CD4-positive, alpha-beta T cell treated with Interleukin-4 for 4 hours (primary cell): ENCODE results near the gene SPATC1L.

Source experiments
- DNase-seq: peaks from one replicate; pipeline ENCODE4 v3.0.0-alpha.2; 2020

SPATC1L gene

DNA sequence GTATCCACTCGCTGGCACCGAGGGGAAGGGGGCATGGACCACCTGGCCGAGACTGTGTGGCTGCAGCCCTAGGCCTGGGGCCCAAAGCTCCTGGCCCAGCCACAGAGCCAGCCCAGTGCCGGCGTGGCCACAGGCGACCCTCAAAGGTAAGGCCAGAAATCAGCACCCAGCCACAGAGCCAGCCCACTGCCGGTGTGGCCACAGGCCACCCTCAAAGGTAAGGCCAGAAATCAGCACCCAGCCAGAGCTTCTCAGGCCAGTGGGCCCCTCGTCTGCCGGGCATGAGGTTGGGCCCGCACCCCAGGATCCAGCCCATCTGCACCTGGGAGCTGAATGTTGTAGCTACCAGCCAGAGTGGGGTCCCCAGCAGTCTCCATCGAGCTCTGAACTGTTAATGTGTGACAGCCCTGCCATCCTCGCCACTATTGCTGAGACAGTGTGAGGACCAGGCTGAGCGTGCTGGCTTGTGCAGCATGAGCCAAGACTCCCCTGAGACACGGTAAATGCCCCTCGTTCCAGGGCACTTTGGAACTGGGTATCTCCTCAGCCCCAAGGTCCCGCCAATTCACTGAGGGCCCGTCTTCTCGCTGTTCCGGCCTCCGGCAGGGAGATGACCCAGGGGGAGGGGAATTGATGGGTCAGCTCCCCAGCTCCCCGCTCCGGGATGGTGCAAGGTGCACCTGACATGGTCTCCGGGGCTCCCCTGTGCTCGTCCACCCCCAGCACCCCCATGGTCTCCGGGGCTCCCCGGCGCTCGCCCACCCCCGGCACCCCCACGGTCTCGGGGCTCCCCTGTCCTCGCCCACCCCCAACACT is 24.2 kb downstream of the SPATC1L start:
- DNase-seq: no peak

DNA sequence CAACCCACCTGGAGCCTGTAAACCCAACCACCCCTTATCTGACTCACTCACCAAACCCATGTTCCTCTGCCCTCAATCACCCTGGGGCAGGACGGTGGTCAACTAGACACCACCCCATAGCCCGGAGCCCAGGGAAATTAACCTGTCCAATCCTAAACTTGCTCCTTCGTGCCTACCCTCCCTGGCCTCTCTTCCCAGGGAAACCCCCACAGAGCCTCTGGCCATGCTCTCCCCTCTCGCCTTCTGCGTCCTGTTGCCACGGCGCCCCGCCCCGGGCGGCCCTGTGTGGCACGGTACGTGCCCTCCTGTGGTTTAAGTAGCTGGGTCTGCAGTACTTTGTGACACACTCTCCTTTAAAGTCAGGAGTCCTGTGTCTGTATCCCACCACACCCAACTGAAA is 24.9 kb downstream of the SPATC1L start:
- no peak for DNase-seq

DNA sequence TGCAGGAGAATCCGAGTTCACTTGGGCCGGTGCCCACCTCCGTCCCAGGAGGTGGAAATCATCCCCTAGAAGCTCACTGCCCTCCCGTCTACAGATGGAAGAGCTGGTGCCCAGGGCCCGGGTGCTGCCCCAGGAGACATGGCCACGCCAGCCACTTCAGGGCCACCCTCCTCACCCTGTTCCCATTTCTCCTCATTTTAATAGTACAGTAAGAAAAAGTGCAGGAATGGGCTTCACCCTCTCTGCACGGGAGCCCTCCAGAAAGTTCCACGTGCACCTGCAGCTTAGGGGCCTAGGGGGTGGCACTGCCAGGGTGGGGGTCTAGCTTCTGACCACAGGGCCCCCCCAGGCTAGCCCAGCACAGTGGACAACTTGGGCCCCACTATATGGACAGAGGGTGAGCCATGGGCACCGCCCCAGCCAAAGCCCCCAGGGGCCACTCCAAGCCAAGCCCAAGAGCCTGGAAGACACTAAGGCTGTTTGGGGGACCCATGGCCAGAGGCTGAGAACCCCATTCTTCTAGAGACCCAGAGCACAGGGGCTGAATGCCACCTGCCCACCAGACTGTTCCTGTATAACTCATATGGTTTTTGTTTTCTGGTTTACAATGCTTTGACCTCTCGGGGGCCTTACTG is 25.5 kb downstream of the SPATC1L start:
- DNase-seq: no peak

DNA sequence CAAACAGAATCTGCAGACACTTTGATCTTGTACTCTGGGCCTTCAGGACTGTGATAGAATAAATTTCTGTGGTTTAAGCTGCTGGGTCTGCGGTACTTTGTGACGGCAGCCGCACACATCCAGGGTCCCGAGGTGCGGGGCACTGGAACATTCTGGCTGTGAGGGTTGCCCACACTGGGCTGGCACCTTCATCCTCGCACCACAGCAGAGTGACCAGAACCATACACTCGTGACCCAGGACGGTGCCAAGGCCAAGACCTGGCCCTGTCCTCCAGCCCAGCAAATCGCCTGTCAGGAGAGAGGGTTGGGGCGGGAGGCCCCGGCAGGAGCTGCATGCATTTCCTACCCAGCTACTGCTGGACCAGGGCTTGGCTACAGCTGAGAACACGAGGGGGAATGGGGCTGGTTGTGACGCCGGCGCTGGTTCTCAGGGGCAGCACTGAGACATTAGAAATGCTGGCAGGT is 26.2 kb downstream of the SPATC1L start:
- DNase-seq: no peak

DNA sequence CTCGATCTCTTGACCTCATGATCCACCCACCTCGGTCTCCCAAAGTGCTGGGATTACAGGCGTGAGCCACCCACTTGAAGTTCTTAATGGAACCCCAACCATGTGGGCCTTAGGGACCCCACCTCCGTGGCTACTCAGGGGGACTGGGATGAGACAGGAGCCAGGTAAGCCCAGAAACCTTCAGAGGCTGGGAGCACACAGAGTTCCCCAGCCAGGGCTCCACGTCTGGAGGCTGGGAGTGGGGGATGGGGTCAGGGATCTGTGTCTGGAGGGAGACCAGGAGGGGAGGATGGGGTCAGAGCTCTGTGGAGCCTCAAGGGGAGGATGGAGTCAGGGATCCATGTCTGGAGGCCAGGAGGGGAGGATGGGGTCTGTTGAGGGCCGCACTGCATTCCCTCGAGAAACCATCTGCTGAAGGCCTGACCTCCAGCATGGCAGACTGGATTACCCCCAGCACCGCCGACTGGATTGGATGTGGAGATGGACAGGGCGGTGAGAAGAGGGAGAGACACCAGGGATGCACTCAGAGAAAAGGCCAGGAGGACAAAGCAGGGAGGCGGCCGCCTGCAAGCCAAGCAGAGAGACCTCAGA is 26.8 kb downstream of the SPATC1L start:
- DNase-seq: no peak

DNA sequence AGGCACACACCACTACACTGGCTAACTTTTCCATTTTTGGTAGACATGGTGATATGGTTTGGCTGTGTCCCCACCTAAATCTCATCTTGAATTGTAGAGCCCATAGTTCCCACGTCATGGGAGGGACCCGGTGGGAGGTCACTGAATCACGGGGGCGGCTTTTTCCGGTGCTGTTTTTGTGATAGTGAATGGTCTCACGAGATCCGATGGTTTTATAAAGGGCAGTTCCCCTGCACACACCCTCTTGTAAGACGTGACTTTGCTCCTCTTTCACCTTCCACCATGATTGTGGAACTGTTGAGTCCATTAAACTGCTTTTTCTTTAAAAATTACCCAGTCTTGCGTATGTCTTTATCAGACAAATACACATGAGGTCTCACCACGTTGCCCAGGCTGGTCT is 27.6 kb downstream of the SPATC1L start:
- no peak for DNase-seq

DNA sequence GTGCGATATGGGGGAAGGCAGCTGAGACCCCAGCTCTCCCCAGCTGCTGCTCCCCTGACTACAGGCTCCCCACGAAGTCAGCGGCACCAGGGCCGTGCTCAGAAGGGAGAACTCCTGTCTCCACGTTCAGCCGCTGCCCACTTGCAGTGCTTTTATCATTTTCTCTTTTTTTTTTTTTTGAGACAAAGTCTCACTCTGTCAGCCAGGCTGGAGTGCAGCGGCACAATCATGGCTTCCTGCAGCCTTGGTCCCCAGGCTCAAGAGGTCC is 27.9 kb downstream of the SPATC1L start:
- no peak for DNase-seq

DNA sequence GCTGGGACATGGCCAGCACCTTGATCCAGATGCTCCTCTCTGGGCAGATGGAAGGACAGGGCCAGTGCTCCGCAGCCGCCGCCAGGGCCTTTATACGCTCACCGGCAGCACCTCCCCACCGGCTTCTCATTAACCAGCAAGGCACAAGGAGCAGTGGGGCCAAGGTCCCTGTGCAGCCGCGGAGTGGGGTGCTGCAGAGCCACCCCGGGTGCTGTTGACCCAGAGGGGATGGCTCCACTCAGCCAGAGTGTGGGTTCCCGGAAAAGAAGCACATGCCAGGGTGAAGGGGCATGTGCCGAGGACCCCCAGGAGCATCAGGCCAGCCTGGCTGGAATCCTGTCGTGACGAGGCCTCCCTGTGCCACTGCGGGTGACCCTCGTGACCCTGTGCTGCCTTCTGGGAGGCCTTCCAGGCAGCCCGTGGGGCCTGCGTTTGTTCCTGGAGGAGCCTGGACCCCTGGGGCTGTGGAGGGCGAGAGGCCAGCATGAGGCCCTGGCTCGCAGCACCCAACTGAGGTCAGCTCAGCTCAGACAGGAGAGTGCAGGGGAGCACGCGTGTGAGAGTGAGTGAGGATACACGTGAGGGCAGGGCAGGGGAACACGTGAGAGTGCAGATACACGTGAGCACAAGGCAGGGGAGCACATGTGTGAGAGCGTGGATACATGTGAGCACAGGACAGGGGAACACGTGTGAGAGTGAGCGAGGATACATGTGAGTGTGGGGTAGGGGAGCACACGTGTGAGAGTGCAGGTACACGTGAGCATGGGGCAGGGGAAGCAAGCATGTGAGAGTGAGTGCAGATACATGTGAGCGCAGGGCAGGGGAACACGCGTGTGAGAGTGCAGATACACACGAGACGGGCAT is 28.5 kb downstream of the SPATC1L start, which contains the start of gene FTCD:
FTCD (minus strand) TSS at position 66 of the 864 bp plus-strand sequence; CDS start at position 10, 56 bp downstream.
- no peak for DNase-seq

DNA sequence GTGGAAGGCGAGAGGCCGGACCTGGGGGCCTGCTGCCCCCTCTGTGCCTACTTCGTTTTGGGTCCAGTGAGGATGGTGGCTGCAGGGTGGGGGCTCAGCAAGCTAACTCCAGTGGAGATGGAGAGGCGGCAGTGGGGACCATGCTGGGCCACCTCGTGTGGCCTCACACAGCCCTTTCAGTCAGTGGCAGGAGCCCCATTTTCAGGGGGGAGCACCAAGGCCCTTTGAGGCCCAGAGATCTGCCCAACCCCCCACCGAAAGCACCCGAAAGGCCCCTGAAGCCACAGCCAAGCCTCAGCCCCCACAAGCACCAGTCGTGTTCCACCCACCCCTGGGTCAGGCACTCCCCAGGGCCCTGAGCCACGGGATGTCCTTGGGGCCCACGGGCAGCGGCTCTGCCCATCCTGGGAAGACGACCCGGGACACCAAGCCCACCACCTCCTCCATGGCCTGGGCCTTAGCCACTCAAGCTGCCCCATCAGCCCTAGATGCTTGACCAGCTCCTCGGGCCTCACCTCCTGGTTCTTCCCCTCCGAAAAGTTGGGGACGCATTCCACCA is 29.2 kb downstream of the SPATC1L start:
- DNase-seq: no peak

DNA sequence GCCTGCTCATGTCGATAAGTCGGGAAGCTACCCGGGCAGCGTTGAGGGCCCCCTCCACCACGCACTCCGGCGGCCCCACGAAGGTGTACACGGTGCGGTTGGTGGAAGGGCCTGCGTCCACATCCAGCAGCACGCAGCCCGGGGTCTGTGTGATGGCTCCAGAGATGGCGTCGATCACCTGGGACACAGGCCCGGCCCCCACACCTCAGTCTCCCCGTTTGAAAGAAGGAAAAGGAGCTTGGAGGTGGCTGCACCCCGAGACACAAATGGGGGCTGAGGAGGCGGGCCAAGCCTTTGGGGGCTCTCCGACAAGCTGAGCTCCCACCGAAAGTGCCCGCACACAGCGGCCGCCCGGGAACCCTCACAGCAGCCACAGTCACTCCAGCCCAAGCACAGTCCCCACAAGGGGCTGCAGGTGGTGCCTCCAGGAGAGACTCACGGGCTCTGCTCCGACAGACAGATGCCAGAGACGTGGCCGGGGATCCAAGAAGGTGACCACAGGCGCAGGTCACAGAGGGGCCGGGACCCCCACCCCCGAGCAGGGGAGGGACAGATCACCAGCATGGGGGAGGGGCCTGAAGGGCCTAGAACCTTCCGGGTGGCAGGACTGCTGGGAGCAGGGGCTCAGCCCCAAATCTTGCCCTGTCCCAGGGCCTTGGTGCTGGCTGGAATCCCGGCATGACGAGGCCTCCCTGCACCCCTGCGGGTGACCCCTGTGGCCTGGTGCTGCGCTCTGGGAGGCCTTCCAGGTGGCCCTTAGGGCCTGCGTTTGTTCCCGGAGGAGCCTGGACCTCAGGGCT is 29.9 kb downstream of the SPATC1L start:
- no peak for DNase-seq

DNA sequence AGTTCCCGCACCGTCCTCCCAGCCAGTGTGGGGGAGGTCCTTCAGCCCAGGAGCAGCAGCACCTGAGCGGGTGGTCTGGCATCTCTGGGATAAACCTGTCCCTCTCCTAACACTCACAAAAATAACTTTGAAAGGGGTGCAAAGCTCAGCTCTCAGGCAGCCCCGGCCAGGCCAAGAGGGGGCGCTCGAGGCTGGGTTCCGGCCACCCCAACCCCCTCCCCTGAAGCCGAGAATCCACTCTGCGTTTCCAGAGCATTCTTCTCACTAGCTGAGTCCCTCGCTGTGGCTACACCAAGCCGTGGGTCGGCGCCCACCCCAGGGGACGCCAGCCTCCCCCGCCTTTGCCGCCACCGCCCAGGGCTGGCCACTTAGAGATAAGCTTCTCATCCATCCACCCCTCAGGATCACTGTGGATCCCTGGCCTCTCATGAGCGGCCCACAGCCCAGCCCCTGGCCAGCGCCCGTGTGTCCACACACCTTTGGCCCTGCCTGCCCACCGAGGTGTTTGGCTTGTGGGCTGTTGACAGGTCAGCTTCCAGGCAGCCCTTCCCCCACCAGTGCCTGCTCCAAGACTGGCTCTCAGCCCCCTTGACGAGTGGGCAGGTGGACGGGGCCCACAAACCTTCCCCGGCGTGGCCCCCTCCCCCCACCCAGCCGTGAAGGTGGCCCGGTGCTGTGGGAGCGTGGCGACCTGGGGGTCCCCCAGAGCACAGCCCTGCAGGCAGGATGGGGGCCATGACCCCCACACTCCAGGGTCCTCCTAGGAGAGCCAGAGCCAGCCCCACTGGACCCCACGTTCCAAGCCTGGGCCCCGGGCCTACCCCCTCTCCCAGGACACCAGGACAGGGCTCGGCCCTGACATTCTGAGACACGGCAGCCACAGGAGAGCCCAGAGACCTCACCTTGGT is 30.8 kb downstream of the SPATC1L start:
- DNase-seq: peak; percentile 29

DNA sequence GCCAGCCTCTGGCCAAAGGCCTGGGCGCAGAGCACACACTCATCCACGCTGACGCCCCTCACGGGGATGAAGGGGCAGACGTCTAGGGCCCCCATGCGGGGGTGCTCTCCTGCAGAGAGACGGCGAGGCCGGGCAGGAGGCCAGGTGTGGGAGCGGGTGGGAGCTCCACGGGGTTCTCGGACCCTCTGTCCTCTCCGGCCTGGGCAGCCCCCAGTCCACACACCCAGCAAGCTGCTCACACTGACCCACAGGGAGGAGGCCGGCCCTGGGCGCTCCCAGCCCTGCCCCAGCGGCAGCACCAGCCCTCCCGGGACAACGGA is 31.4 kb downstream of the SPATC1L start:
- DNase-seq: no peak

DNA sequence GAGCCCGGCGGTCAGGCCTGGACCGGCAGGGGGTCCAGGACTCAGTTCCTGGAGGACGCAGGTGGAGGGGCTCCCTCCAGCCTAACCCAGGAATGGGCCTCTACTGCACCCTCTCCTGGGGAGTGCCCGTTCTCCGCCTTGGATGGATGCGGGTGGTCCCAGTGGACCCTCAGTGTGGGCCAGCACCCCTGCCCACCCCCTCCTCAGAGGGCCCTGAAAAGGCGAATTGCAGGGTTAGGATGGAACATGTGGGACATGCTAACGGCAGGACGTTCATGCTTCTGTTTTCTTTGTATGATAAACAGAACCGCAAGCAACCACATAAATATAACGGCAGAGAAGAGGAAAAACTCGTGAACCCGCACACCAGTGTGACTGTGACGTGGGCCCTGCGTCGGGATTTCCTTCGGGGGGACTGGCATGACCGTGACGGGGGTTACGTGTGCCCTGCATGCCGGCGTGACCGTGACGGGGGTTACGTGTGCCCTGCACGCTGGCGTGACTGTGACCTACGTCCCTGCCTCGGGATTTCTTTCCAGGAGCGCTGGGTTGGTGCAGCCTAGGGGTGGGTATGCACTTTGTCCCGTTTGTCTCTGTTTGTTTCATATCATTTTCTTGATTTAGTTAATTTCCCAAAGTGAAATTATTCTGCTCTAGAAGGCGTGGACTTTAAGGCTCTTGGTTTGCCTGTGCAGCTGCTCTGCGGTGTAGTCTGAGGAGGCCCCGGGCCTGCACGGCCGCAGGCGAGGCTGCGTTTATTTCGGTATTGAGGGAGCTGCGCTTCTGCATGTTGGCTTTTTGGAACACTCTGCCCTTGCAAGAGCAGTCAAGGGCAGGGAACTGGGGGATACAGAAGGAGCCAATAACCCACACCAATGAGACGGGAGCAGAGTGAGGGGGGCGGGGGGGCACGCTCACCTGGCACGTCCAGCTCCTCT is 32.0 kb downstream of the SPATC1L start:
- no peak for DNase-seq

DNA sequence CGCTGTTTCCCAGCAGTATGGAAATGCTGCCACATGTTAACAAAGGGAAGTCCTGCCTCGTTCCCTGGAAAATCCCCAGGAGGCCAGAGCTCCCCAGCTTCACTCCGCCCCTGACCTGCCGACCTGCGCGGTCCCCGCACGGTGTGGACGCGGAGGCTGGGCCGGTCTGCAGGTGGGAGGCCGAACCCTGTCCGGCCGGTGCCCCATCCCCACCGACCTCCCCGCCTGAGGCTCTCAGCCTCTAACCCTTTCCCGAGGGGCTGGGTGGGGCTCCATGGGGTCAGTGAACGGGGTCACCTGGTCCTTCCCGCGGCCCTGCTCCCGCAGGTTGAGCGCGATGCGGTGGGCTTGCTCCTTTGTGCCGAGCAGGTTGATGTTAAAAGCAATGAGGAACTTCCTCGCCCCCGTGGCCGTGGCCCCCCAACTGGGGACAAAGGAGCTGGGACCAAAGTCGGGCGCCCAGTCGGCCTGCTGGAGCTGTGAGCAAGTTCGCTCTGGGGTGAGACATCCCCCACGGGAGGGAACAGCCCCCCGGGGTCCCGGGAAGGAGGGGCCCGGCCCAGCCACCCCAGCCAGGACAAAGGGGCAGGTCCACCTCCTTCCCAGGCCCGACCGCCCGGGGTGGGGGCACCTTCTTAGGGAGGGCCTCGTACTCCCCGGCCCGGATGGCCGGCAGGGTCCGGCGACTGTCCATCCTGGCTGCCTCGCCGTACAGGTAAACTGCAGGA is 32.8 kb downstream of the SPATC1L start:
- DNase-seq: no peak

DNA sequence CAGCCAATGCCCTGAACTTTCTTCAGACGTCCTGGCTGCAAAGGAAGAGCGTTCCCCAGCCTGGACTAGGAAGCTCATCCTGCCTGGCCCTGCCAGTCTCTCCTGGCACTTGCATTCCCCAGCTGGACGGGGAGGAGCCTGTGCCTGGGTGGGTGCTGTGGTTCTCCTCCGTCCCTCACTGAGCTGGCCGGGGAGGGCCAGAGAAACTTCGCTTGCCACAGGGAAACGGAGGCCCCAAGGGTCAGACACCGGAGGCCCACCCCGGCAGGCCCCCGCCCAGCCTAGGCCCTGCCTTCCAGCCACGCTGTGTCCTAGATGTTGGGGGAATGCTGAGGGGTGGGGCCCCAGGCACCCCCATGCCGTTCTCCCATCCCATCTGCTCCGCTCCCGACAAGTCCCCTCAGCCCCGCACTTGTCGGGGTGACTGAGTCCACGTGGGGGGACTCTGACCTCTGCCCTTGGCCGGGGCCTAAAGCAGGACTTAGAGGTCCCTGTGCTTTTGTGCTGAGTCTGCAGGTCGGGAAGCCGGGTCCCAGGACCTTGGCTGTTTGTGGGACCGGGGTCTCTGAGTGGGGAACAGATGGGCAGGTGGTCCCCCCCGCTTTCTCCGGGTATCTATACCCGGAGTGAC is 33.7 kb downstream of the SPATC1L start:
- no peak for DNase-seq

DNA sequence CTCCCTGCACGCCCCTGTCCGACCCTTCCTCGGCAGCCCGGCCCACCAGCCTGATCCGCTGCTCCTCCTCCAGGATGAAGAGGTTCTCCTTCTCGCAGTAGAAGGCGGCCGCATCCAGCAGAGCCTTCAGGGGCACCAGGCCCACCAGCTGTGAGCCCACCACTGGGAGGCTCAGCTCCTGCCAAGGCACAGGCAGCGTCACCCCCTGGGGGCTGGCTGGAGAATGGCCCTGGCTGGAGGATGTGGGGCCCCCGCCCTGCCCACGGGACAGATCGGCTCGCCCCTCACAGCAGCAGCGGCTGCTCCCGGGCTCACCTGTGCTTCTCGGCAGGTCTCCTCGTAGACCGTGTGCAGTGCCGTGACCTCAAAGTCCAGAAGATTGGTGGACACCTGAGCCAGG is 34.2 kb downstream of the SPATC1L start:
- DNase-seq: no peak

DNA sequence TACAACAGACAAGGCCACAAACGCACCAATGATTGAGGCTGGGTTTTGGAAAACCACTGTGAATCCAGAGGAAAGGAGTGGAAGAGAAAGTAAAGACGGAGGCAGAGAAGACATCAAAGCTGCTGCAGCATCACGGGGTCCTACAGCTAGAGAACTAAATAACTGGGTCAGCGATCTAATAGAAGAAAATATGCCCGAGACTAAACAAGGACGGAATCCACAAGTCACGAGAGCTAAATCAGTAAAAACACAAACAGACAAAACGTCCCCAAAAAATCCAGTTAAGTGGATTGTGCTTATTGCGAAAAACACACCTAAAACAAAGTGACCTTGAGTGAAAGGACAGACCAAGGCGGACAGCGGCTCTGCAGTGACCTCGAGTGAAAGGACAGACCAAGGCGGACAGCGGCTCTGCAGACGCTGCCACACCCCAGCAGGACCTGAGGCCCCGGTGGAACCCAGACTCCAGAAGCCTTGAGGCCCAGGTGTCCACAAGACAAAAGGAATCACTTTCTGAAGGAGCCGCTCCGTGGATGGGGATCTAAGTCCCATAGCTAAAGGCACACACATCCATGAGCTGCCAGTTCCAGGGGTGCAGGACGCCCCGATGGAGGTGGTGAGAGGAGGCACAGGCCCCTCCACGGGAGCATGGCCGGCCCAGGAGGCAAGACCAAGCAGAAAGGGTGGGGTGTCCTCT is 34.9 kb downstream of the SPATC1L start:
- DNase-seq: no peak

DNA sequence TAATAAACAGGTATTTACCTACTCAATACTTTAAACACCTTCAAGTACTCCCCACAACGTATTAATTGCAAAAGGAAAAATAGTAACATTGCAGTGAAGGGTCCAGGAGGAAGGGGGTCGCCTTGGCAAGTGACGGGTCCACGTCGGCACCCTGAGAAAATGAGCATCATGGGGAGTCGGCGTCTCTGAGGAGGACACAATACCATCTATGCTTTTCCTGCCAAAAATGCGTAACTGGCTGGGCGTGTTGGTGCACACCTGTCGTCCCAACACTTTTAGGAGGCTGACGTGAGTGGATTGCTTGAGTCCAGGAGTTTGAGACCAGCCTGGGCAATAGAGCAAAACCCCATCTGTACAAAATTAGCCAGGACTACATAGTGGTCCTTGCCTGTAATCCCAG is 36.2 kb downstream of the SPATC1L start:
- DNase-seq: no peak
